Measurements from ENCODE around the gene LRMDA.
"Not testable (repeated sequence)": the region's sequence is repeated elsewhere in the genome, so short reads cannot be mapped to it uniquely, and the experiment has no call there.

Gene LRMDA

GRCh38 chr10:76554478-76554877 lies 1123.1 kb downstream of the LRMDA start:
- no peak for DNase-seq

- no peak for DNase-seq
These were observed 1123.7 kb downstream of the LRMDA start for GRCh38 chr10:76555067-76555670.

- no peak for DNase-seq
These were observed 1125.9 kb downstream of the LRMDA start for GRCh38 chr10:76557366-76557765.

- DNase-seq = no peak
These were observed 1127.2 kb downstream of the LRMDA start for GRCh38 chr10:76558586-76558985.

- no peak for DNase-seq
These were observed 1127.8 kb downstream of the LRMDA start for GRCh38 chr10:76558996-76559891.

GRCh38 chr10:76559892-76560220 lies 1128.4 kb downstream of the LRMDA start:
- no peak for DNase-seq

GRCh38 chr10:76560338-76560737 lies 1128.9 kb downstream of the LRMDA start:
- DNase-seq = no peak

- no peak for DNase-seq
These were observed 1131.9 kb downstream of the LRMDA start for GRCh38 chr10:76563286-76563685.

GRCh38 chr10:76572021-76572420 lies 1140.6 kb downstream of the LRMDA start:
- no peak for DNase-seq

GRCh38 chr10:76576276-76576962 lies 1145.0 kb downstream of the LRMDA start:
- no peak for DNase-seq

- no peak for DNase-seq
These were observed 1146.0 kb downstream of the LRMDA start for GRCh38 chr10:76577455-76577854.

- DNase-seq = no peak
These were observed 1150.3 kb downstream of the LRMDA start for GRCh38 chr10:76581506-76582256.

- DNase-seq = no peak
These were observed 1151.1 kb downstream of the LRMDA start for GRCh38 chr10:76582531-76582930.

- no peak for DNase-seq
These were observed 1152.3 kb downstream of the LRMDA start for GRCh38 chr10:76583711-76584161.

GRCh38 chr10:76584466-76584865 lies 1153.0 kb downstream of the LRMDA start:
- DNase-seq = not testable (repeated sequence)

Data from stimulated activated naive CD4-positive, alpha-beta T cell (primary cell).